Fibroblast of gingiva (primary cell): ENCODE data around the gene HTRA1.

Experiments used
- DNase-seq: peaks from one replicate; pipeline ENCODE4 v3.0.0-alpha.2; 2011; ENCODE audit warnings: low read depth

Gene HTRA1

DNA sequence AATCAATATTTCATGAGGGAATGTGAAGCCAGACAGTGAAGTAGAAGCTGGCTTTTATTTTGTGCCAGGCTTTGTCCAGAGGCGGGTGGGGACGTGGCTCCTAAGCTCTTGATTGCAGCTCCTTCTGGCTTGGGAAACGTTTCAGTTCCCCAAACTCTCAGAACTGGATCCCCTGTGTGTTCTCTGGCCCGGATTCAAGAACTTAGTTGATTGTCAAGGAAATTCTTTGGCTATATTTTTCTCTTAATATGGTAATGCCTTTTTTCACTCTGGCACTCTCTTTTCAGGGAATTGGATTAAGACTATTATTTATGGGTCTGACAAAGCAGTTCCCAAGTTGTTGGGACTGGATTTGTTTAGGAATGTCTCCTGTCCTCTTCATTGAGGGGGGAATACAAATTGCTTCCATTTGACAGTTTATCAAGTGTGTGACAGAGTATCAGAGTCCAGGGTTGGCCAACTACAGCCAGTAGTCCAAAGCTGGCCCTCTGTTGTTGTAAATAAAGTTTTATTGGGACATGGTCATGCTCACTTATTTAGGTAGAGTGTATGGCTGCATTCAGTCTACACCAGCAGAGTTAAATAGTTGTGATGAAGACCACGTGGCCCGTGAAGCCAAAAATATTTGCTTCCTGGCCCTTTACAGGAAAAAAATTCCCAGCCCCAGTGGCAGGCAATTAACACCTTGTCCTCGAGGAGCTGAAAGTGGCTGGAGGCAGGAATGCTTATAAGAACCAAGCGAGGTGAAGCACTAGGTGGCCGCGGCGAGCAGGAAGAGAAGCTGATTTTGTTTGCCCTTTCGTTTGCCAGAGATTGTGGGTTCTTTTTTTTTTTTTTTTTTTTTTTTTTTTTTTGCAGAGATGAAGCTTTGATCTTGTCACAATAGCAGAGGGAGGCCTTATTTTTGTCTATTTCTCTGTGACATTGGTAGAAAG lies 34.3 kb downstream of the HTRA1 start:
- peak; percentile 94 for DNase-seq

DNA sequence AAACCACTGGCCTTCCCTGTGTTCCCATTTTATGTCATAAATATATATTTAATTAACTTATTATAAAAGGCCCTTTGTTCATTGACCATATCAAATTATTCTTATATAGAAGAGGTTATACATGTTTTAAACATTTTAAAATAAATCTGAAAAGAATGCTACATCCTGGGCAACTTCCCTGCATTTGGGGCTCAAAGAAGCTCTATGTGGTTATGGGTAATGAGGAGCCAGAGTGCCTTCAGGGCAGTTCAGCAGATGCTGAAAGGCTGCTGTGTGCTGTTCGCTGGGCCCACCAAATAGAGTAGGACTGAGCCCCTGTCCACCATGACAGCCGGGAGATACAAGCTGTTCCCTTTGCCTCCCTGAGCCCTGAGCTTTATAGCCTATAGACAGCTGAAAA lies 35.9 kb downstream of the HTRA1 start:
- no peak for DNase-seq

DNA sequence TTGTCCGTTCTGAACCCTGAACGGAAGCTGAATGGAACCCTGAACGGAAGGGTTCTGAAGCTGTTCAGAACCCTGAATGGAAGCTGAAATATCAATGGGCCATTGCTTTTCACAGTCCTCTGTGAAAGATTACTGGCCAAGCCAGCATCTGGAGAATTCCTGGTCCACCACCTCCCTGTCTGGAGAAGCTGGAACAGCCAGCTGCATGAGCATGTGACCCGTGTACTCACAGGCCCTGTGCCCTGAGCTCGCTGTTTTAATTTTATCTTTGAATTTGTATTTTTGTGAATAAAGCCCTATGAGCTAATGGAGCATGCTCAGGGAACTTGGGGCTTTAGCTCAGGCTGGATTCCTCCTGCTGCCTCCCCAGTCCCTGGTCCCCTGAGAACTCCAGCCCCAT lies 37.2 kb downstream of the HTRA1 start:
- DNase-seq, result no peak

GRCh38 chr10:122499012-122499411 lies 37.7 kb downstream of the HTRA1 start:
- no peak for DNase-seq

DNA sequence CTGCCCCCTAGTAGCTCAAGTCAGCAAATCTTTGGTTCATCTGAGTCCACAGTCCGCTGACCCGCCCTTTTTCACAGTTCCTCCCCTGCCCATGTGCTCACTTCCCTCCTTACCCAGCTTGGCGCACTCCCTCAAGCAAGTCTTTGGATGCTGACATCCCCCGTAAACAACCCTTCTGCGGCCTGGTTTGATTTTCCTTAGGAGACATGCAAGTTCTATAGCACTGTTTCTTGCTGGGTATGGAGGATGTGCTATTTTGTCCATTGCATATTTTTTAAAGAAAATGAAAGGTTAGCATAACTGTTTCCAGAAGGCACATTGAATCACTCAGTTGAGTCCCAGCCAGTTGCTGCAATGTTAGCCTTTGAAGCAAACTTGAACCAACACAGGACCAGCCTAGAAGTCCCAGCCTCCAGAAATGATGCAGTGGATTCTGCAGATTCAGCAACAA lies 38.2 kb downstream of the HTRA1 start:
- peak; percentile 94 for DNase-seq

DNA sequence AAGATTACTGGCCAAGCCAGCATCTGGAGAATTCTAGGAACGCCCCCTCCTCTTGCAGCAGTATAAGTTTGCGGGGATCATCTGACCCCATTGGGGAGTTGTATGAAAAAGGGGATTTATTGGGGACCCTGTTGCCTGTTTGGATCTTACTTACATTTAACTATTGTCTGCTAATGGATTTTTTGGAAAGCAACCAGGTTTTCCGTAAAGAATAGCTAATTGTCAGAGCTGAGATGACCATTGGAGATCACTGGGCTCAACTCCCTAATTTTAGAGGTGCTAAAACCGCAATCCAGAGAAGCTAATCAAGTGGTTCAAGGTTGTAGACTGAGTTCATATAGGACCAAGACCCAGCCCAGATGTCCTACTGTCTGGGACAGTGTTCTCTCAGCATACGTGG lies 38.8 kb downstream of the HTRA1 start:
- DNase-seq, result no peak

GRCh38 chr10:122500726-122501125 lies 39.4 kb downstream of the HTRA1 start:
- no peak for DNase-seq

- no peak for DNase-seq
Measured at GRCh38 chr10:122503012-122503411, 41.7 kb downstream of the HTRA1 start.

DNA sequence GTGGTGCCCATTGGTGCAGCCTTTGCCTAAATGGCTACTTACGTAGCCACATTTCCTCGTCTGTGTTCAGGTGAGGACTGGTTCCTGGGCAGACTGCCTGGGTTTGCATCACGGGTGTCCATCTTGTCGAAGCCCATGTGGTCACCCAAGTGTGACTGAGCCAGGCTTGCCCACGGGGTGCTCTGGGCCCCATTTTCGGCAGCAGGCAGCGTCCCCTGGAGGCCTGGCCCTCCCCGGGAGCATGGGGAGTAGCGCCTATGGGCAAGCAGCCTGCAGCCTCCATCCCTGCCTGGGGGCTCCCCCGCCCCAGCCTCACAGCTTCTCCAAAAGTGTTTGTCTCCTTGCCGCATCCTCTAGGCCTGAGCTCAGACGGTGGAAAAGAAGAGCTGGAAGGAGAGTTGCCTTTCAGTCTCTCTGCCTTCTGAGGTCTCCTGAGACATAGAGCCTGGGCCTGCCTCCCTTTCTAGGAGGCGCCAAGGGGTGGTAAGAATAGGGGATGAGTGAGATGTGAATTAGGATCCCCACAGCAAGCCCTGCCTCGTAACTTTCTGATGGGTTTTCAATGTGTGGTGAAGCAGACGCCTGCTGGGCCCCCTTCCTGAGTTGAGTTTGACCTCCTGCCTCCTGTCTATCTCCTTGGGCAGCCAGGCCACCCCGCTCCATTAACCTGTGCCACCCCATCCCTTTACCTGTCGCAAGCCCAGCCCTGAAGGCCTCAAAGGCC lies 42.7 kb downstream of the HTRA1 start:
- no peak for DNase-seq

DNA sequence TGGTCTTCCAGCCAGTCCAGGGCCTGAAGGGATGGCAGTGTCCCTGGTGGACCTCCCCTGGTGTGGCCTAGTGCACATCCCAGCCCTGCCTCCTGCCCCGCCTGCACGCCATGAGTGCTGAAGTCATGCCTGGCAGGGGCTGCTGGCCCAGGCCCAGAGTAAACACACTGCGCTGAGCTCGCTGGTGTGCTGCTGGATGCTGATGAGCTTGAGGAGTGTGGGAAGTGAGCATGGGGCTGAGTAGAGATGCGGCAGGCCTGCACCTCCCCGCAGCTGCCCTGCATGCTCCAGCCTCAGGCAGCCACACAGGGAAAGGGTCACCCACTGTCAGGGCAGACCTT lies 43.2 kb downstream of the HTRA1 start:
- DNase-seq, result peak; percentile 91

DNA sequence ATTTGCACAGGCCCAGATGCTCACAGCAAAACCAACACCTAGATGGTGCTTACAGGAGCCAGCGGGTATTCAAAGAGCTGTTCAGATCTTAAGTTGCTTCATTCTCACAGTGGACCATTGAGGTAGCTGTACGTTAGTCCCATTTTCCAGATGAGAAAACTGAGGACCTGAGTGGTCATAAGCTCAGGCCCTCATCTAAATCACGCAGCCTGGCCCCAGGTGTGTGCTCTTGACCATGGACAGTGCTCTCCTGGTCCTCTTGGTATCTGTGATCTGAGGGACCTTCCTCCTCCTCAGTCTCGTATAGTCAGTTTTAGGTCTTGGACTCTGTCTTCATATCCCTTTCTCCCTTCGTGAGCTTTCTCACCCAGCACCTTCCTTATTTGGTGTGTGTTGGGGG lies 43.7 kb downstream of the HTRA1 start:
- DNase-seq, result no peak

DNA sequence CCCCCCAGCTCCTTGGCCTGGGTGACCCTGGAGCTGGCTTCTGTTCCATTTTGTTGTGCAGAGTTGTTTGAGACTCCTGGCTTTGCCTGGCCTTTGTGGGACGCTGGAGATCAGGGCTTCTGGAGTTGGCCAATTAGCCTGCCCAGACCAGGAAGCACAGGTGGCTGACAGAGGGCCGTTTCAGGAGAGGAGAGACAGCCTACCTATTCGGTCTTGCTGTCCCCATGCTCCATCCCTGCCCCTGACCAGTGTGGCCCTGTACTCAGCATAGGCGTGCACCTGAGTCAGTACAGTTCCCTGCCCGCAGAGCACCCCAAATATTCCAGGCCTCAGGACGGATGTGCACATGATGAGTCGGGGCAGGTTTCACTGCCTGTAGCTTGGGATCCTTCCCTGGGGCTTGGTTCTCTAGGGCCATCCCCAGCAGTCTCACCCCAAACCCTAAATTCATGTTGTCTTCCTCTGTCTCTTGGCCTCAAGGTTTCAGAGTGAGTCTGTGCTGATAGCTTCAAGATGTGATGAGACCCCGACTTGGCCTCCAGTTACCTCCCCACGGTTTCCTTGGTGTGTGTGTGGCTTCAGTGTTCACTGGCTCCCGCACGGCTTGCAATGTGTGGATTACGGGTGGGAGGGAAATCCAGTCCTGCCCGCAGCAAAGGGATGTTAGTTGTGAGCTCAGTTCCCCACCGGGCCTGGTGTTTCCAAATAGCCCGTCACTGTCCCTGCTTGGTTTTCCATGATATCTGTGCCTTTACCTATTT lies 44.7 kb downstream of the HTRA1 start:
- DNase-seq, result no peak

DNA sequence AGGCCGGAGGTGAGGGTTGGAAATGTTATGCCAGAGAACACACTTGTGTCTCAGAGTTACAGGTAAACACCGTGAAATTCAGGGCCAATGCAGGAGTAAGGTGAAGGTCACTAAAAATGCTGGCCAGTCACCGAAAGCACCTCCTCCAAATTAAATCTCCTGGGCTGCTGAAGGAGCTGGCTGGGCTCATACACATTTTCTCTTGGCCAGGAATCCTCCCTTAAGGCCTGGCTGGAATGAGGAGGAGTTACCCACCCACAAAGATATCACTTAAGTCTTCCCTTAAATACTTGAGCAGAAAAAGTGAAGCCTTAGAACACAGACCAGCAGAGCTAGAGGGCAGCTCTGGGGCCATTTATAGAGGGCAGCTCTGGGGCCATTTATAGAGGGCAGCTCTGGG lies 46.3 kb downstream of the HTRA1 start:
- DNase-seq, result no peak

- no peak for DNase-seq
Measured at GRCh38 chr10:122508021-122508420, 46.7 kb downstream of the HTRA1 start.

DNA sequence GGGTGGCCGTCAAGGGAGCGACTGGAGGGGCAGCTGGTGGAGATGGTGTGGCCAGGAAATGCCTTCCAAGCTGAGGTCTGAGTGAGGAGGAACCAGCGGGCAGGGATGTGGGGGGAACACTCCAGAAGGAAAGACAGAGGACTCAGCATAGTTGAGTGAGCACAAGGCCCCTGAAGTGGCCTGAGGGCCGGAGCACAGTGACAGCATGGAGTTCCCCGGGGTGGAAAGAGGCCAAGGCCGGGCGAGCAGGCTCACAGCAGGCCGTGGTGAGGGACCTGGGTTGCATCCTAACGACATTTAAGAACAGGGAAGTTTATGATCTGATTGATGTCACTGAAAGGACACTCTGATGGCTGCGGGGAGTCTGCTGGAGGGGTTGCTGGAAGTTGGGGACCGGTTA lies 48.0 kb downstream of the HTRA1 start:
- DNase-seq, result no peak

- no peak for DNase-seq
Measured at GRCh38 chr10:122510326-122510725, 49.0 kb downstream of the HTRA1 start.

DNA sequence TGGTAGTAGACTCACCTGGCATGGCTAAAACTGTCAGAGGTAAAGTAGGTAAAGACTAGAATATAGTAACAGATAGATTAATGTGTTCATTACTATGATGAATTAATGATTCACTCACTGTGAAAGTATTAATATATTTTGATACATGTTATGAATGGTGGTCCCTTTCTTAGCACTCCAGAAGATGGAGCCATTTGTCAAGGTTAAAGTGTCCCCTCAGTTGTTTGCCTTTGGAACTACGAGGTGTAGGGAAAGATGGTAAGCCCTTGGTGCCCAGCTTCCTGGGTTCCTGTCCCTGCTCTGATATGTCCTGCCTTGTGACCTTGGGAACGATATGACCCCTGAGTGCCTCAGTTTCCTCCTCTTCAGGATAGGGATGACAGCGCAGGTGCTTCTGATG lies 49.4 kb downstream of the HTRA1 start:
- no peak for DNase-seq

- no peak for DNase-seq
Measured at GRCh38 chr10:122513053-122513452, 51.7 kb downstream of the HTRA1 start.

- DNase-seq, result no peak
Measured at GRCh38 chr10:122514045-122514840, 52.9 kb downstream of the HTRA1 start.

GRCh38 chr10:122515022-122515424 lies 53.7 kb downstream of the HTRA1 start:
- no peak for DNase-seq

- no peak for DNase-seq
Measured at GRCh38 chr10:122515588-122516231, 54.4 kb downstream of the HTRA1 start.
